HCT116 (cell line): ENCODE data around the gene ANKRD6. TPM values are rescaled to one million over a fixed set of nuclear protein-coding genes. Genes with fewer than 3 reads are reported as not detected.

Experiments used
- ATAC-seq: fragments of 200-7000 bp; cut with Tn5 transposase; 2 replicates; pipeline ENCODE4 v1.9.1; 2020; ENCODE audit warnings: mild to moderate bottlenecking, moderate library complexity
- BruUV-seq: library from RNA; stranded (reverse); fragments of 400-500 nt; replicated peaks from 2 replicates; lab custom pipeline; 2021; lab: Mats Ljungman, UMichigan
- CTCF ChIA-PET: fragments of 300-600 bp; sonication (Branson Sonifier 250); formaldehyde crosslinking; loops from one replicate; lab custom pipeline; 2021; ENCODE audit warnings: antibody characterized with exemption; lab: Charles Lee
- POLR2A ChIA-PET: fragments of 300-600, 350-600 bp; sonication (Branson Sonifier 250); formaldehyde crosslinking; loops from one replicate; lab custom pipeline; 2021; ENCODE audit warnings: antibody characterized with exemption; lab: Charles Lee
- RAD21 ChIA-PET, 2 experiments: fragments of 300-600 bp; sonication (Branson Sonifier 250); formaldehyde crosslinking; loops; one replicate each; lab custom pipeline; 2023; ENCODE audit warnings: low total read pairs in 2 of 2; ENCODE audit not compliant: uncharacterized antibody in 2 of 2, unreplicated experiment in 2 of 2, low non-redundant PET in 1 of 2; lab: Charles Lee
- DNase-seq: peaks from one replicate; pipeline ENCODE4 v3.0.0-alpha.2; 2010; ENCODE audit warnings: low read depth, low spot score
- H2AFZ ChIP-seq: fragments of 200-600 bp; shearing (Covaris generic), sonication (generic); 2 replicates; pipeline ENCODE4 v1.6.1; 2017; ENCODE audit warnings: low read depth, mixed run types, mixed read lengths, antibody characterized with exemption, low read length; ENCODE audit not compliant: poor library complexity, severe bottlenecking
- H3K27ac ChIP-seq: 2 replicates; pipeline ENCODE4 v1.5.1; 2012; ENCODE audit warnings: low read depth, low read length
- H3K27me3 ChIP-seq: fragments of 200-600 bp; sonication (generic); 2 replicates; pipeline ENCODE4 v1.6.1; 2016; ENCODE audit warnings: mixed run types, low read length, mixed read lengths; ENCODE audit not compliant: insufficient read depth
- H3K36me3 ChIP-seq, 2 experiments: fragments of 200-500 bp in 1 of 2; fragments of 200-600 bp in 1 of 2; sonication (Bioruptor generic) in 1 of 2; sonication (generic) in 1 of 2; 2 replicates each; pipeline versions ENCODE4 v1.5.1 to v1.6.1; 2014 to 2016; ENCODE audit warnings: low read length in 2 of 2, inconsistent platforms in 1 of 2, mixed read lengths in 1 of 2, mixed run types in 1 of 2; ENCODE audit not compliant: insufficient read depth in 2 of 2, control insufficient read depth in 1 of 2
- H3K4me1 ChIP-seq, 2 experiments: fragments of 200-600 bp in 1 of 2; sonication (generic) in 1 of 2; 2 replicates each; pipeline versions ENCODE4 v1.5.1 to v1.6.1; 2012 to 2017; ENCODE audit warnings: low read length in 2 of 2, inconsistent platforms in 1 of 2, mild to moderate bottlenecking in 1 of 2, mixed read lengths in 1 of 2, mixed run types in 1 of 2, moderate library complexity in 1 of 2; ENCODE audit not compliant: insufficient read depth in 2 of 2, control insufficient read depth in 1 of 2
- H3K4me2 ChIP-seq: fragments of 200-600 bp; sonication (generic); 2 replicates; pipeline ENCODE4 v1.6.1; 2017; ENCODE audit warnings: mixed run types, low read length, mixed read lengths
- H3K4me3 ChIP-seq, 2 experiments: fragments of 200-600 bp in 1 of 2; sonication (generic) in 1 of 2; replicated peaks in 1 of 2; 2 replicates each; pipeline ENCODE4 v1.5.1; 2011 to 2016; ENCODE audit warnings: low read length in 2 of 2, control low read depth in 1 of 2, low read depth in 1 of 2, mild to moderate bottlenecking in 1 of 2, mixed read lengths in 1 of 2, mixed run types in 1 of 2
- H3K79me2 ChIP-seq: fragments of 200-600 bp; sonication (generic); 2 replicates; pipeline ENCODE4 v1.6.1; 2017; ENCODE audit warnings: mild to moderate bottlenecking, mixed run types, low read length, moderate library complexity, mixed read lengths; ENCODE audit not compliant: insufficient read depth
- H3K9ac ChIP-seq: fragments of 200-600 bp; sonication (generic); 2 replicates; pipeline ENCODE4 v1.6.1; 2016; ENCODE audit warnings: low read length, mixed read lengths
- H3K9me2 ChIP-seq: fragments of 200-600 bp; sonication (generic), shearing (Covaris generic); 2 replicates; pipeline ENCODE4 v1.6.1; 2017; ENCODE audit warnings: mixed run types, mild to moderate bottlenecking, moderate library complexity; ENCODE audit not compliant: insufficient read depth
- H3K9me3 ChIP-seq, 2 experiments: fragments of 200-500 bp in 1 of 2; fragments of 200-600 bp in 1 of 2; sonication (Bioruptor generic) in 1 of 2; sonication (generic) in 1 of 2; 2 replicates each; pipeline ENCODE4 v1.6.1; 2014 to 2017; ENCODE audit warnings: low read length in 2 of 2, mixed read lengths in 2 of 2, inconsistent platforms in 1 of 2, low read depth in 1 of 2, mild to moderate bottlenecking in 1 of 2, mixed run types in 1 of 2, moderate library complexity in 1 of 2; ENCODE audit not compliant: control insufficient read depth in 1 of 2, insufficient read depth in 1 of 2
- H4K20me1 ChIP-seq: fragments of 200-600 bp; sonication (generic), shearing (Covaris generic); 2 replicates; pipeline ENCODE4 v1.6.1; 2017; ENCODE audit warnings: mixed run types, mild to moderate bottlenecking, moderate library complexity; ENCODE audit not compliant: insufficient read depth
- CBX3 ChIP-seq: IDR thresholded peaks from 2 replicates; pipeline ENCODE4 v1.6.1; 2012; ENCODE audit warnings: low read depth
- CEBPB ChIP-seq: IDR thresholded peaks from 2 replicates; pipeline ENCODE4 v1.6.1; 2012; ENCODE audit warnings: low read depth
- EGR1 ChIP-seq: IDR thresholded peaks from 2 replicates; pipeline ENCODE4 v1.6.1; 2012; ENCODE audit warnings: low read depth
- ELF1 ChIP-seq: IDR thresholded peaks from 2 replicates; pipeline ENCODE4 v1.6.1; 2012; ENCODE audit warnings: low read depth, borderline replicate concordance
- JUND ChIP-seq: IDR thresholded peaks from 2 replicates; pipeline ENCODE4 v1.6.1; 2012
- POLR2AphosphoS5 ChIP-seq: IDR thresholded peaks from 2 replicates; pipeline ENCODE4 v1.6.1; 2011; ENCODE audit warnings: mild to moderate bottlenecking, low read depth, low read length, moderate library complexity
- SIN3A ChIP-seq: IDR thresholded peaks from 2 replicates; pipeline ENCODE4 v1.6.1; 2012; ENCODE audit warnings: low read depth
- SP1 ChIP-seq: IDR thresholded peaks from 2 replicates; pipeline ENCODE4 v1.6.1; 2012; ENCODE audit warnings: low read depth
- TCF7L2 ChIP-seq: IDR thresholded peaks from 2 replicates; pipeline ENCODE4 v1.7.0; 2011; ENCODE audit warnings: borderline replicate concordance, inconsistent platforms; ENCODE audit not compliant: insufficient read depth, insufficient read length; ENCODE audit errors: extremely low read depth
- YY1 ChIP-seq: IDR thresholded peaks from 2 replicates; pipeline ENCODE4 v1.6.1; 2011; ENCODE audit warnings: low read length, low read depth, moderate library complexity, mild to moderate bottlenecking; ENCODE audit not compliant: insufficient replicate concordance; ENCODE audit errors: extremely low read depth
- intact Hi-C: fragments of 100-400 bp; cut with micrococcal nuclease; formaldehyde crosslinking; loops from 2 replicates; pipeline ENCODE4 v1.10.0; 2022
- total RNA-seq: library from RNA; stranded (reverse); gene quantifications from one replicate; pipeline ENCODE4 v1.2.1, GENCODE V29; 2021; ENCODE audit not compliant: unreplicated experiment
- TF ChIP-seq, protein P1 (sequence below): IDR thresholded peaks from 2 replicates; pipeline ENCODE4 v1.6.1; 2012; ENCODE audit warnings: low read depth
- TF ChIP-seq, protein P2 (sequence below): IDR thresholded peaks from 2 replicates; pipeline ENCODE4 v1.6.1; 2011; ENCODE audit warnings: mild to moderate bottlenecking, low read length, moderate library complexity; ENCODE audit not compliant: insufficient replicate concordance; ENCODE audit errors: extremely low read depth

The ANKRD6 gene
- total RNA-seq, 1 experiment from 2014 or later, result 9.9 TPM

DNA sequence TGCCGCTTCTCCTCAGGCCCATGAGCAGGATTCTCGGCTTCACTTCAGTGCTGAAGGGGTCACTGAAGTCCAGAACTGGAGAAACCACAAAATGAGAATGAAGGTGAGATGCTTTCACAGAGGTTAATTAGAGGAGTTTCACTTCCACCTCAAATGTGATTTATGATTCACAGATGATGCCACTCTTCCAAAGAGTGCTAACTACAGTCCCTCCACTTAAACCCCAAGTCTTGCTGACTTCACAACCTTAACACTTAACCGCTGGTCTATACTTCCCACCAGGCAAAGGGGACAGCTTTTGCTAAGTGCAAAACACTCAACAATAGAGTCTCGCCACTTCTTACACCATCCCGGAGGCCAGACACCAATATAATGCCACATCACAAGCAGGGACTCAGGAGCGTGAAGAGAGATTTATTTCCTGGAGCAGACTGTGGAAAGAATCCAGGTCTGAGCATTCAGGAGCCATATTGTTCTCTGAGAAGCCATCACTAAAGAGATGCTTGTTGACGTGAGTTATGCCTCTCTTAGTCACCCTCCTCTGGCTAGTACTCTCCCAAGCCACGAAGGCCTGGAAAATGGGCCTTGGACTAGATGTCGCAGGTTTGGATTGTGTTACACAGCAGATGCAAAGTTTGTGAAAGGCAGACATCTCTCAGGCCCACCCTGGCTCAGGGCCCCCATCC lies 45.3 kb upstream of the ANKRD6 start:
- ChIA-PET CTCF (interaction anchor here (1.4 kb wide), 1 partner anchor 16 kb away, joined by 5 read pairs; no protein-coding TSS in a partner anchor), RAD21 (no interaction called here), POLR2A (no interaction called here)
- no peaks in the 10 kb centered on the region for H3K9me2 ChIP-seq
- H3K27me3 ChIP-seq, result no peaks in the 10 kb centered on the region
- H3K4me1 ChIP-seq, result peaks cover 0 to 8% of the 10 kb centered on the region in 2 experiments; a peak in 2 of 4 replicates
- no TSS peak for BruUV-seq
- H3K4me3 ChIP-seq, result no peak overlapping the region
- no peak overlapping the region for H2AFZ ChIP-seq
- no peak overlapping the region for H3K27ac ChIP-seq
- H3K9ac ChIP-seq, result no peak overlapping the region
- H3K4me2 ChIP-seq, result no peak overlapping the region
- intact Hi-C loops, result no loop called here
- no peaks in the 10 kb centered on the region for H3K9me3 ChIP-seq
- TF ChIP-seq ELF1 (no peak), TCF7L2 (no peak), CEBPB (no peak), CBX3 (no peak), SIN3A (no peak), EGR1 (no peak), YY1 (no peak), POLR2AphosphoS5 (no peak), SP1 (no peak), JUND (no peak)
- TF ChIP-seq, protein P1, sequence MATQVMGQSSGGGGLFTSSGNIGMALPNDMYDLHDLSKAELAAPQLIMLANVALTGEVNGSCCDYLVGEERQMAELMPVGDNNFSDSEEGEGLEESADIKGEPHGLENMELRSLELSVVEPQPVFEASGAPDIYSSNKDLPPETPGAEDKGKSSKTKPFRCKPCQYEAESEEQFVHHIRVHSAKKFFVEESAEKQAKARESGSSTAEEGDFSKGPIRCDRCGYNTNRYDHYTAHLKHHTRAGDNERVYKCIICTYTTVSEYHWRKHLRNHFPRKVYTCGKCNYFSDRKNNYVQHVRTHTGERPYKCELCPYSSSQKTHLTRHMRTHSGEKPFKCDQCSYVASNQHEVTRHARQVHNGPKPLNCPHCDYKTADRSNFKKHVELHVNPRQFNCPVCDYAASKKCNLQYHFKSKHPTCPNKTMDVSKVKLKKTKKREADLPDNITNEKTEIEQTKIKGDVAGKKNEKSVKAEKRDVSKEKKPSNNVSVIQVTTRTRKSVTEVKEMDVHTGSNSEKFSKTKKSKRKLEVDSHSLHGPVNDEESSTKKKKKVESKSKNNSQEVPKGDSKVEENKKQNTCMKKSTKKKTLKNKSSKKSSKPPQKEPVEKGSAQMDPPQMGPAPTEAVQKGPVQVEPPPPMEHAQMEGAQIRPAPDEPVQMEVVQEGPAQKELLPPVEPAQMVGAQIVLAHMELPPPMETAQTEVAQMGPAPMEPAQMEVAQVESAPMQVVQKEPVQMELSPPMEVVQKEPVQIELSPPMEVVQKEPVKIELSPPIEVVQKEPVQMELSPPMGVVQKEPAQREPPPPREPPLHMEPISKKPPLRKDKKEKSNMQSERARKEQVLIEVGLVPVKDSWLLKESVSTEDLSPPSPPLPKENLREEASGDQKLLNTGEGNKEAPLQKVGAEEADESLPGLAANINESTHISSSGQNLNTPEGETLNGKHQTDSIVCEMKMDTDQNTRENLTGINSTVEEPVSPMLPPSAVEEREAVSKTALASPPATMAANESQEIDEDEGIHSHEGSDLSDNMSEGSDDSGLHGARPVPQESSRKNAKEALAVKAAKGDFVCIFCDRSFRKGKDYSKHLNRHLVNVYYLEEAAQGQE, result no peak
- TF ChIP-seq, protein P2, sequence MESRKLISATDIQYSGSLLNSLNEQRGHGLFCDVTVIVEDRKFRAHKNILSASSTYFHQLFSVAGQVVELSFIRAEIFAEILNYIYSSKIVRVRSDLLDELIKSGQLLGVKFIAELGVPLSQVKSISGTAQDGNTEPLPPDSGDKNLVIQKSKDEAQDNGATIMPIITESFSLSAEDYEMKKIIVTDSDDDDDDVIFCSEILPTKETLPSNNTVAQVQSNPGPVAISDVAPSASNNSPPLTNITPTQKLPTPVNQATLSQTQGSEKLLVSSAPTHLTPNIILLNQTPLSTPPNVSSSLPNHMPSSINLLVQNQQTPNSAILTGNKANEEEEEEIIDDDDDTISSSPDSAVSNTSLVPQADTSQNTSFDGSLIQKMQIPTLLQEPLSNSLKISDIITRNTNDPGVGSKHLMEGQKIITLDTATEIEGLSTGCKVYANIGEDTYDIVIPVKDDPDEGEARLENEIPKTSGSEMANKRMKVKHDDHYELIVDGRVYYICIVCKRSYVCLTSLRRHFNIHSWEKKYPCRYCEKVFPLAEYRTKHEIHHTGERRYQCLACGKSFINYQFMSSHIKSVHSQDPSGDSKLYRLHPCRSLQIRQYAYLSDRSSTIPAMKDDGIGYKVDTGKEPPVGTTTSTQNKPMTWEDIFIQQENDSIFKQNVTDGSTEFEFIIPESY, result no peak
- no peaks in the 10 kb centered on the region for H3K36me3 ChIP-seq
- H3K79me2 ChIP-seq, result no peaks in the 10 kb centered on the region
- H4K20me1 ChIP-seq, result no peaks in the 10 kb centered on the region
- DNase-seq (no peak), ATAC-seq (no peak)
